HepG2 (cell line): ENCODE data around the gene KIRREL3. TPM values are rescaled to one million over a fixed set of nuclear protein-coding genes. Genes with fewer than 3 reads are reported as not detected.

Experiments used
- ATAC-seq: fragments of 200-7000 bp; cut with Tn5 transposase; 3 replicates; pipeline ENCODE4 v1.9.1; 2020; ENCODE audit warnings: mild to moderate bottlenecking, moderate library complexity
- BruUV-seq: library from RNA; stranded (reverse); fragments of 400-500 nt; replicated peaks from 2 replicates; lab custom pipeline; 2021; lab: Mats Ljungman, UMichigan
- CTCF ChIA-PET: fragments of 300-600 bp; formaldehyde crosslinking; extraction: SDS; loops from one replicate; lab custom pipeline; 2021; ENCODE audit warnings: low total read pairs, inconsistent platforms, low intra/inter-chr PET ratio; lab: Yijun Ruan, JAX
- POLR2A ChIA-PET: fragments of 350-600 bp; sonication (Branson Sonifier 250); formaldehyde crosslinking; loops from one replicate; lab custom pipeline; 2020; ENCODE audit warnings: antibody characterized with exemption, inconsistent platforms; lab: Yijun Ruan, JAX
- DNase-seq: peaks from one replicate; pipeline ENCODE4 v3.0.0-alpha.2; 2015; ENCODE audit warnings: low spot score
- FAIRE-seq: peaks from 3 replicates; lab custom pipeline; 2011; peaks lifted over from hg19 to GRCh38; lab: Jason Lieb, UNC
- H2AFZ ChIP-seq: one replicate; pipeline ENCODE4 v1.6.1; 2011; ENCODE audit warnings: low read length, inconsistent platforms
- H3K27ac ChIP-seq: fragments of 300-600 bp; 3 replicates; pipeline ENCODE4 v1.8.0; 2011; ENCODE audit warnings: mixed run types, mild to moderate bottlenecking, mixed read lengths, low read length, inconsistent platforms; ENCODE audit not compliant: insufficient read depth; ENCODE audit errors: extremely low read length
- H3K27me3 ChIP-seq, 2 experiments: fragments of 200-600 bp in 1 of 2; 2 replicates in 1 of 2; 3 replicates in 1 of 2; pipeline versions ENCODE4 v1.6.0 to v1.8.0; 2011; ENCODE audit warnings: low read length in 2 of 2, mild to moderate bottlenecking in 2 of 2, moderate library complexity in 2 of 2, inconsistent platforms in 1 of 2; ENCODE audit not compliant: insufficient read depth in 2 of 2, control insufficient read depth in 1 of 2
- H3K36me3 ChIP-seq, 2 experiments: fragments of 200-600 bp in 1 of 2; replicated peaks in 1 of 2; 2 replicates in 1 of 2; 3 replicates in 1 of 2; pipeline versions ENCODE4 v1.5.1 to v1.8.0; 2011; ENCODE audit warnings: low read length in 2 of 2, inconsistent platforms in 1 of 2; ENCODE audit not compliant: insufficient read depth in 2 of 2, control insufficient read depth in 1 of 2
- H3K4me1 ChIP-seq: 2 replicates; pipeline ENCODE4 v1.5.1; 2012; ENCODE audit warnings: low read length, inconsistent platforms; ENCODE audit not compliant: insufficient read depth
- H3K4me2 ChIP-seq: 2 replicates; pipeline ENCODE4 v1.6.0; 2011; ENCODE audit warnings: low read depth, low read length, inconsistent platforms
- H3K4me3 ChIP-seq, 3 experiments: fragments of 200-600 bp in 1 of 3; sonication (generic), shearing (Covaris generic) in 1 of 3; replicated peaks in 1 of 3; 2 replicates each; pipeline ENCODE4 v1.5.1; 2011 to 2016; ENCODE audit warnings: low read length in 3 of 3, inconsistent platforms in 2 of 3, low read depth in 2 of 3, mild to moderate bottlenecking in 2 of 3, control low read depth in 1 of 3, mixed read lengths in 1 of 3; ENCODE audit not compliant: insufficient read depth in 1 of 3
- H3K79me2 ChIP-seq: one replicate; pipeline ENCODE4 v1.6.1; 2011; ENCODE audit warnings: low read length, inconsistent platforms; ENCODE audit not compliant: insufficient read depth
- H3K9ac ChIP-seq: 2 replicates; pipeline ENCODE4 v1.6.0; 2011; ENCODE audit warnings: mild to moderate bottlenecking, low read depth, low read length, inconsistent platforms; ENCODE audit not compliant: insufficient read depth
- H3K9me3 ChIP-seq: 2 replicates; pipeline ENCODE4 v1.5.1; 2012; ENCODE audit warnings: mild to moderate bottlenecking, low read length
- H4K20me1 ChIP-seq: 2 replicates; pipeline ENCODE4 v1.6.0; 2011; ENCODE audit warnings: inconsistent platforms, mild to moderate bottlenecking, low read length, moderate library complexity; ENCODE audit not compliant: insufficient read depth
- CHCHD3 ChIP-seq: sonication (generic); formaldehyde crosslinking; IDR thresholded peaks from 2 replicates; pipeline ENCODE4 v1.8.0; 2022; ENCODE audit warnings: mild to moderate bottlenecking, missing genetic modification reagents, moderate library complexity
- REXO4 ChIP-seq: sonication (generic); formaldehyde crosslinking; IDR thresholded peaks from 2 replicates; pipeline ENCODE4 v1.8.0; 2022; ENCODE audit warnings: missing genetic modification reagents, mild to moderate bottlenecking, borderline replicate concordance
- ZFYVE20 ChIP-seq: sonication (generic); formaldehyde crosslinking; IDR thresholded peaks from 2 replicates; pipeline ENCODE4 v1.8.0; 2023; ENCODE audit warnings: low read depth, mild to moderate bottlenecking, moderate library complexity, missing genetic modification reagents, borderline replicate concordance
- ZNF343 ChIP-seq: sonication (generic); formaldehyde crosslinking; IDR thresholded peaks from 2 replicates; pipeline ENCODE4 v1.4.0; 2020; ENCODE audit warnings: mild to moderate bottlenecking, missing genetic modification reagents
- ZNF530 ChIP-seq: sonication (generic); formaldehyde crosslinking; IDR thresholded peaks from 2 replicates; pipeline ENCODE4 v1.5.0; 2020; ENCODE audit warnings: low read depth, mild to moderate bottlenecking, missing genetic modification reagents
- ZNF773 ChIP-seq: sonication (generic); formaldehyde crosslinking; IDR thresholded peaks from 2 replicates; pipeline ENCODE4 v1.4.0; 2020; ENCODE audit warnings: missing genetic modification reagents, borderline replicate concordance
- ZNF782 ChIP-seq: sonication (generic); formaldehyde crosslinking; IDR thresholded peaks from 2 replicates; pipeline ENCODE4 v1.4.0; 2020; ENCODE audit warnings: missing genetic modification reagents, mild to moderate bottlenecking, borderline replicate concordance
- ZNF878 ChIP-seq: sonication (generic); formaldehyde crosslinking; IDR thresholded peaks from 2 replicates; pipeline ENCODE4 v1.8.1; 2023; ENCODE audit warnings: mild to moderate bottlenecking, missing genetic modification reagents, moderate library complexity
- WGBS: methylation state at CpG from one replicate; pipeline ENCODE4 v1.1.6; 2017; ENCODE audit warnings: low lambda C conversion rate; 5-methylcytosine and 5-hydroxymethylcytosine counted together
- in situ Hi-C: cut with HindIII; loops from 2 replicates; pipeline ENCODE4 v1.10.0; 2017; ENCODE audit warnings: low pct_unique_long_range_greater_than_20kb; ENCODE audit not compliant: extremely low pct_ligation_motif_present
- intact Hi-C: fragments of 100-400 bp; cut with micrococcal nuclease; formaldehyde crosslinking; loops from one replicate; pipeline ENCODE4 v1.10.0; 2022; ENCODE audit not compliant: unreplicated experiment
- polyA plus RNA-seq, 8 experiments: library from polyadenylated mRNA; depleted of rRNA in 3 of 8; stranded (reverse) in 7 of 8; unstranded in 1 of 8; fragments of >200 nt; fragmentation: Illumina TruSeq in 4 of 8; extraction: Trizol in 4 of 8; gene quantifications; 2 replicates each; pipeline versions ENCODE4 v1.2.1 to v1.2.3, GENCODE V29; 2011 to 2016; ENCODE audit warnings: low read depth in 4 of 8, missing spikeins in 1 of 8, mixed read lengths in 1 of 8; ENCODE audit not compliant: insufficient read depth in 1 of 8
- total RNA-seq, 5 experiments: library from RNA; depleted of rRNA; stranded (reverse); fragments of >200 nt; fragmentation: Illumina TruSeq; extraction: Trizol; gene quantifications; 2 replicates each; pipeline ENCODE4 v1.2.3, GENCODE V29; 2016; ENCODE audit warnings: low read depth in 1 of 5
- TF ChIP-seq, protein P1 (sequence below): sonication (generic); formaldehyde crosslinking; IDR thresholded peaks from 2 replicates; pipeline ENCODE4 v1.8.0; 2022; ENCODE audit warnings: missing genetic modification reagents, mild to moderate bottlenecking, inconsistent platforms, borderline replicate concordance
- TF ChIP-seq, protein P2 (sequence below): sonication (generic); formaldehyde crosslinking; IDR thresholded peaks from 2 replicates; pipeline ENCODE4 v1.4.0; 2020; ENCODE audit warnings: missing genetic modification reagents
- TF ChIP-seq, protein P3 (sequence below): sonication (generic); formaldehyde crosslinking; IDR thresholded peaks from 2 replicates; pipeline ENCODE4 v1.5.1; 2020; ENCODE audit warnings: missing genetic modification reagents, mild to moderate bottlenecking, borderline replicate concordance
- TF ChIP-seq, protein P4 (sequence below): sonication (generic); formaldehyde crosslinking; IDR thresholded peaks from 2 replicates; pipeline ENCODE4 v1.4.0; 2020; ENCODE audit warnings: missing genetic modification reagents, borderline replicate concordance
- TF ChIP-seq, protein P5 (sequence below): sonication (generic); formaldehyde crosslinking; IDR thresholded peaks from 2 replicates; pipeline ENCODE4 v1.4.0; 2020; ENCODE audit warnings: mild to moderate bottlenecking, missing genetic modification reagents, borderline replicate concordance

Gene KIRREL3
- total and polyA plus RNA-seq, 2 of the 13 experiments (the other 11 are each of a cell fraction or from before 2014, with no cell fraction given): not detected

DNA sequence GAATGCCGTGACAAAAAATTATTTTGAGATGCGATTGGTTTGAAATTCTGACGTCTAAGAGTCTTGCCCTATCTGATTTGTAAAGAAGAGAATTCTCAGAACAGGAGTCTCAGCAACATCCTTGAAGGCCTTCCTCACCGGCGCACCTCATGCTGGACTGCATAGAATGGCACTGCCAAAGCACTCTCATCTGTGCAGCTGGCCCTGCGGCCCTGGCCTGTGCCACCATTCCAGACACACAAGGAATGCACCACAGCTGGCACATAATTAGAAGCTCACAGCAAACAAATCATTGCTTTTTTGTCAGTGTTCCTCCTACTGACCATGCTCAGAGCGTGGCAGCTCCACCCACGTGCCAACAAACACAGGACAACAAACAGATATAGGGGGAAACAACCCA is 166.0 kb downstream of the KIRREL3 start:
- no peak for ATAC-seq
- no peaks in the 10 kb centered on the region for H3K9me3 ChIP-seq
- intact Hi-C loops (no loop called here), in situ Hi-C loops (no loop called here)
- DNase-seq: no peak
- no peak overlapping the region for H3K4me3 ChIP-seq
- H3K9ac ChIP-seq: no peak overlapping the region
- H3K79me2 ChIP-seq: no peaks in the 10 kb centered on the region
- no peaks in the 10 kb centered on the region for H3K36me3 ChIP-seq
- ChIA-PET CTCF (no interaction called here), POLR2A (no interaction called here)
- no peak overlapping the region for H3K27ac ChIP-seq
- H3K4me1 ChIP-seq: no peaks in the 10 kb centered on the region
- WGBS: 15% methylated on average over 8 of the region's 8 CpGs
- no peak overlapping the region for H2AFZ ChIP-seq
- BruUV-seq: no TSS peak
- no peaks in the 10 kb centered on the region for H4K20me1 ChIP-seq
- H3K27me3 ChIP-seq: peaks cover 0 to 18% of the 10 kb centered on the region in 2 experiments; a peak in 2 of 5 replicates
- no peak overlapping the region for H3K4me2 ChIP-seq
- FAIRE-seq: no peak
- no peak for TF ChIP-seq ZFYVE20 (CRISPR knock-in tag)
- TF ChIP-seq ZNF773: no peak
- TF ChIP-seq, protein P1, sequence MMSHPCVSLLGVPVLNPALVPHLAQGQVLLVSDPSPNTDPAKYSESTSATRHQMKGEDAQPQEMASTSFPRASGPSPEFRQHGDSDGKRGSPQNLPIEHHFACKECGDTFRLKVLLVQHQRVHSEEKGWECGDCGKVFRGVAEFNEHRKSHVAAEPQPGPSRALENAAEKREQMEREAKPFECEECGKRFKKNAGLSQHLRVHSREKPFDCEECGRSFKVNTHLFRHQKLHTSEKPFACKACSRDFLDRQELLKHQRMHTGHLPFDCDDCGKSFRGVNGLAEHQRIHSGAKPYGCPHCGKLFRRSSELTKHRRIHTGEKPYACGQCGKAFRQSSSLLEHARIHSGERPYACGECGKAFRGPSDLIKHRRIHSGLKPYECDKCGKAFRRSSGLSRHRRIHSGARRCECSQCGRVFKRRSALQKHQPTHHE (CRISPR knock-in tag): no peak
- TF ChIP-seq, protein P2, sequence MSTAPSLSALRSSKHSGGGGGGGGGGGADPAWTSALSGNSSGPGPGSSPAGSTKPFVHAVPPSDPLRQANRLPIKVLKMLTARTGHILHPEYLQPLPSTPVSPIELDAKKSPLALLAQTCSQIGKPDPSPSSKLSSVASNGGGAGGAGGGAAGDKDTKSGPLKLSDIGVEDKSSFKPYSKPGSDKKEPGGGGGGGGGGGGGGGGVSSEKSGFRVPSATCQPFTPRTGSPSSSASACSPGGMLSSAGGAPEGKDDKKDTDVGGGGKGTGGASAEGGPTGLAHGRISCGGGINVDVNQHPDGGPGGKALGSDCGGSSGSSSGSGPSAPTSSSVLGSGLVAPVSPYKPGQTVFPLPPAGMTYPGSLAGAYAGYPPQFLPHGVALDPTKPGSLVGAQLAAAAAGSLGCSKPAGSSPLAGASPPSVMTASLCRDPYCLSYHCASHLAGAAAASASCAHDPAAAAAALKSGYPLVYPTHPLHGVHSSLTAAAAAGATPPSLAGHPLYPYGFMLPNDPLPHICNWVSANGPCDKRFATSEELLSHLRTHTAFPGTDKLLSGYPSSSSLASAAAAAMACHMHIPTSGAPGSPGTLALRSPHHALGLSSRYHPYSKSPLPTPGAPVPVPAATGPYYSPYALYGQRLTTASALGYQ (CRISPR knock-in tag): no peak
- TF ChIP-seq CHCHD3: no peak
- TF ChIP-seq ZNF782: no peak
- TF ChIP-seq REXO4 (CRISPR knock-in tag): no peak
- TF ChIP-seq ZNF343 (CRISPR knock-in tag): no peak
- no peak for TF ChIP-seq ZNF530 (CRISPR knock-in tag)
- TF ChIP-seq, protein P3, sequence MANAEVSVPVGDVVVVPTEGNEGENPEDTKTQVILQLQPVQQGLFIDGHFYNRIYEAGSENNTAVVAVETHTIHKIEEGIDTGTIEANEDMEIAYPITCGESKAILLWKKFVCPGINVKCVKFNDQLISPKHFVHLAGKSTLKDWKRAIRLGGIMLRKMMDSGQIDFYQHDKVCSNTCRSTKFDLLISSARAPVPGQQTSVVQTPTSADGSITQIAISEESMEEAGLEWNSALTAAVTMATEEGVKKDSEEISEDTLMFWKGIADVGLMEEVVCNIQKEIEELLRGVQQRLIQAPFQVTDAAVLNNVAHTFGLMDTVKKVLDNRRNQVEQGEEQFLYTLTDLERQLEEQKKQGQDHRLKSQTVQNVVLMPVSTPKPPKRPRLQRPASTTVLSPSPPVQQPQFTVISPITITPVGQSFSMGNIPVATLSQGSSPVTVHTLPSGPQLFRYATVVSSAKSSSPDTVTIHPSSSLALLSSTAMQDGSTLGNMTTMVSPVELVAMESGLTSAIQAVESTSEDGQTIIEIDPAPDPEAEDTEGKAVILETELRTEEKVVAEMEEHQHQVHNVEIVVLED (CRISPR knock-in tag): no peak
- TF ChIP-seq, protein P4, sequence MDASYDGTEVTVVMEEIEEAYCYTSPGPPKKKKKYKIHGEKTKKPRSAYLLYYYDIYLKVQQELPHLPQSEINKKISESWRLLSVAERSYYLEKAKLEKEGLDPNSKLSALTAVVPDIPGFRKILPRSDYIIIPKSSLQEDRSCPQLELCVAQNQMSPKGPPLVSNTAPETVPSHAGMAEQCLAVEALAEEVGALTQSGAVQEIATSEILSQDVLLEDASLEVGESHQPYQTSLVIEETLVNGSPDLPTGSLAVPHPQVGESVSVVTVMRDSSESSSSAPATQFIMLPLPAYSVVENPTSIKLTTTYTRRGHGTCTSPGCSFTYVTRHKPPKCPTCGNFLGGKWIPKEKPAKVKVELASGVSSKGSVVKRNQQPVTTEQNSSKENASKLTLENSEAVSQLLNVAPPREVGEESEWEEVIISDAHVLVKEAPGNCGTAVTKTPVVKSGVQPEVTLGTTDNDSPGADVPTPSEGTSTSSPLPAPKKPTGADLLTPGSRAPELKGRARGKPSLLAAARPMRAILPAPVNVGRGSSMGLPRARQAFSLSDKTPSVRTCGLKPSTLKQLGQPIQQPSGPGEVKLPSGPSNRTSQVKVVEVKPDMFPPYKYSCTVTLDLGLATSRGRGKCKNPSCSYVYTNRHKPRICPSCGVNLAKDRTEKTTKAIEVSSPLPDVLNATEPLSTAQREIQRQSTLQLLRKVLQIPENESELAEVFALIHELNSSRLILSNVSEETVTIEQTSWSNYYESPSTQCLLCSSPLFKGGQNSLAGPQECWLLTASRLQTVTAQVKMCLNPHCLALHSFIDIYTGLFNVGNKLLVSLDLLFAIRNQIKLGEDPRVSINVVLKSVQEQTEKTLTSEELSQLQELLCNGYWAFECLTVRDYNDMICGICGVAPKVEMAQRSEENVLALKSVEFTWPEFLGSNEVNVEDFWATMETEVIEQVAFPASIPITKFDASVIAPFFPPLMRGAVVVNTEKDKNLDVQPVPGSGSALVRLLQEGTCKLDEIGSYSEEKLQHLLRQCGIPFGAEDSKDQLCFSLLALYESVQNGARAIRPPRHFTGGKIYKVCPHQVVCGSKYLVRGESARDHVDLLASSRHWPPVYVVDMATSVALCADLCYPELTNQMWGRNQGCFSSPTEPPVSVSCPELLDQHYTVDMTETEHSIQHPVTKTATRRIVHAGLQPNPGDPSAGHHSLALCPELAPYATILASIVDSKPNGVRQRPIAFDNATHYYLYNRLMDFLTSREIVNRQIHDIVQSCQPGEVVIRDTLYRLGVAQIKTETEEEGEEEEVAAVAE: no peak
- TF ChIP-seq ZNF878 (CRISPR knock-in tag): no peak
- TF ChIP-seq, protein P5, sequence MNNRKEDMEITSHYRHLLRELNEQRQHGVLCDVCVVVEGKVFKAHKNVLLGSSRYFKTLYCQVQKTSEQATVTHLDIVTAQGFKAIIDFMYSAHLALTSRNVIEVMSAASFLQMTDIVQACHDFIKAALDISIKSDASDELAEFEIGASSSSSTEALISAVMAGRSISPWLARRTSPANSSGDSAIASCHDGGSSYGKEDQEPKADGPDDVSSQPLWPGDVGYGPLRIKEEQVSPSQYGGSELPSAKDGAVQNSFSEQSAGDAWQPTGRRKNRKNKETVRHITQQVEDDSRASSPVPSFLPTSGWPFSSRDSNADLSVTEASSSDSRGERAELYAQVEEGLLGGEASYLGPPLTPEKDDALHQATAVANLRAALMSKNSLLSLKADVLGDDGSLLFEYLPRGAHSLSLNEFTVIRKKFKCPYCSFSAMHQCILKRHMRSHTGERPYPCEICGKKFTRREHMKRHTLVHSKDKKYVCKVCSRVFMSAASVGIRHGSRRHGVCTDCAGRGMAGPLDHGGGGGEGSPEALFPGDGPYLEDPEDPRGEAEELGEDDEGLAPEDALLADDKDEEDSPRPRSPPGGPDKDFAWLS (CRISPR knock-in tag): no peak
